Prostate gland (tissue), 2 donors: Measurements from ENCODE around the gene TMCO4.

Experiments used
- CTCF ChIP-seq, 4 experiments: fragments of 200-600 bp in 2 of 4; fragments of 450-650 bp in 2 of 4; sonication (generic) in 2 of 4; IDR thresholded peaks; 1 replicate in 3 of 4; 2 replicates in 1 of 4; pipeline ENCODE4 v1.5.1; 2016 to 2019; ENCODE audit warnings: antibody characterized with exemption in 4 of 4, mild to moderate bottlenecking in 2 of 4, moderate library complexity in 2 of 4
- POLR2A ChIP-seq: fragments of 450-650 bp; IDR thresholded peaks from one replicate; pipeline ENCODE4 v1.6.1; 2016; ENCODE audit warnings: antibody characterized with exemption, mild to moderate bottlenecking

GRCh38 chr1:19654386-19654785 is 145.3 kb downstream of the TMCO4 start:
- TF ChIP-seq CTCF (IDR thresholded peaks at IDR 0.05): no peak
- TF ChIP-seq POLR2A: no peak
